KBM-7 (cell line): ENCODE data around the gene CDIPT.
"Not testable (repeated sequence)": the region's sequence is repeated elsewhere in the genome, so short reads cannot be mapped to it uniquely, and the experiment has no call there.

ENCODE experiments used
- DNase-seq: peaks from one replicate; pipeline ENCODE4 v3.0.0-alpha.2; 2015
- in situ Hi-C: fragments of 300-500 bp; cut with MboI; formaldehyde crosslinking; loops from 2 replicates; pipeline ENCODE4 v1.14.3; 2020; ENCODE audit warnings: low sequenced_read_pairs, low pct_unique_long_range_greater_than_20kb, mixed read lengths

The CDIPT gene

DNA sequence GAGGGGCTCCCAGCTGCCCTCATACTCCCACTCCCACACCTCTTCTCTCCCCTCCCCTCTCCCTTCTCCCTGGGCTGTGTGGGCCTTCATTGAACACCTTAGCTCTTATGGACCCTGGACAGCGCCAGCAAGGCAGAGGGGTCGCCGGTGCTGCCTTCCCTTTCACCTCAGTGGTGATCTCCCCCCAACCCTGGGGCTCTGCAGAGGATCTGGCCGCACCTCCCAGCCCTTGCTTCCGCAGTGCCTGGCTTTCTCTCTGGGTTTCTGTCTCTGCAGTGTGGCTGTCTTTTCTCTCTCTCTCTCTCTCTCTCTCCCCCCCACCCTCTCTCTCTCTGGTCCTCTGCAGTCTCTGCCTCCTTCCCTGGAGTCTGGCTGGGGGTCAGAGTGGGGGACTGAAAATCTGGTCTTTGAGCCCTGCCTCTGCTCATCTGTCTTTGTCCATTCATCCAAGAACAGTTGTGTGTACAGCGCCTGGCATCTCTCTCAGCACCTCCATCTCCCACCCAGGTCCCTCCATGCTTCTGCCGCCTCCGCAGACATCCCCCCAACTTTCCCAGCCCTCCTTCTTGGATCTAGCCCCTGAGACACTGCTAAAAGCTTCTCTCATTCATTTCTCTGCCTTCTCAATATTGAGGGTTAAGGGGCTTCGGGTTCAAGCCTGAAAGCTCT, 35.2 kb upstream of the CDIPT start:
- no peak for DNase-seq
- in situ Hi-C loops = loop anchor here (10.0 kb wide), 1 partner anchor 63 kb away; no protein-coding TSS in a partner anchor

DNA sequence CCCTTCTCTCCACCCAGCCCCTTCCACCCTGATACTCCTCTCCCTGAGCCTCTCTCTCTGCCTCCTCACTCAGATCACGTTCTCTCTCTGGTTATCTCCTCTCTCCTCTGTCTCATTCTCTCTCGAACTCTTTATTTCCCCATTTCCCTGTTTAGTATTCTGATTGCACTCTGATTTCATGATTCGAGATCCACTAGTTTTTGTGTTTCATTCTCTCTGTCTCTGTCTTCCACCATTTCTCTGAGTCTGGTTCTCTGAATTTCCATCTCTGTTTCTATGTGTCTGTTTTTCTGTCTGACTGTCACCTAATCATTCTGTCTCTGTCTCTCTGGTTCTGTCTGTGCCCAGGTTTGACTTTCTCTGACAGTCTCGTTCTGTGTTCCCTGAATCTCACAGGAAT, 34.3 kb upstream of the CDIPT start:
- in situ Hi-C loops = loop anchor here (10.0 kb wide), 1 partner anchor 63 kb away; no protein-coding TSS in a partner anchor
- no peak for DNase-seq

DNA sequence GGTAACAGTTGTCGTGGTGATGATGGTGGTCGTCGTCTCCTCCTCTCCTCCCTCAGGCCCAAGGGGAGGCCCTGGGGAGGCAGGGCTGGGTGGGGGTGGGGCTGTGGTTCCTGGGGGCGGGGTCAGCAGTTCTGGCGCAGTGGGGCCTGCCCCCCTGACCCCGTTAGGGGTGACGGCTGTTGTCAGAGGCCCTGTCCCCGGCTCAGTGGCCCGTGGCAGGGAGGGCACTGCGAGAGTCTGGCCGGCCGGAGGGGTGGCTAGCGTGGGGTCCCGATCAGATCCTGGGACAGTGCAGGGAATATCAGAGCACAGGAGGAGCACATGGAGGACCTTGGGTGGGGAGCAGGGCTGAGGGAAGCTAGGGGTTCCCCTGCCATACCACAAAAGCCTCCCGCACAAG, 33.8 kb upstream of the CDIPT start:
- DNase-seq = no peak
- in situ Hi-C loops = loop anchor here (10.0 kb wide), 1 partner anchor 62 kb away; no protein-coding TSS in a partner anchor

DNA sequence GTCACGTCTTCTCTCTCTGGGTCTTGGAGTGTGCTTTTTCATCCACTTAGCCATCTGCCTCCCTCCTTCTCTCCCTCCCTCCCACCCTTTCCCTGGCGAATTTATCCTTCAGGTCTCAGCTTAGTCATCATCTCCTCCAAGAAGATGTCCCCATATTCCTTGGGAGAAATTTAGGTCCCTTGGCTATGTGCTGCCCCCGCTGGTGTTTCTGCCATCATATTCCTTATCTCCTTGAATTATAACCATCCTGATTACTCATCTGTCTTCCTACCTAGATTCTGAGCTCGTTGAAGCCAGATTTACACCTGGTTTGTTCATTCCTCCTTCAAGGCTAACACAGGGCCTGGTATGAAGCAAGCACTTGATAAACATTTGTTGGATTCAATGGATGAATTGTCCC, 31.3 kb upstream of the CDIPT start:
- DNase-seq = no peak
- in situ Hi-C loops = loop anchor here (10.0 kb wide), 1 partner anchor 60 kb away; no protein-coding TSS in a partner anchor

DNA sequence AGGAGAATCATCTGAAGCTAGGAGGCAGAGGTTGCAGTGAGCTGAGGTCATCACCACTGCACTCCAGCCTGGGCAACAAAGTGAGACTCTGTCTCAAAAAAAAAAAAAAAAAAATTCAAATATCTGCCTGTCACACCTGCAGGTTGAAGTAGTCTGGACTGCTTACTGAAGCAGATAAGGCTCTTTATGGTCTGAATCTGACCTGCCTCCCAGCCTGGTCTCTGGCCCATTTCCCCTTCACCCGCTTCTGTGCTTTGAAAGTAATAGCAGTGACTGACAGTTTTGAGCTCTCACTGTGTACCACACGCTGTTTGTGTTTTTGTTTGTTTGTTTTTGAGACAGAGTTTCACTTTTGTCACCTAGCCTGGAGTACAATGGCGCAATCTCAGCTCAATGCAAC, 30.5 kb upstream of the CDIPT start:
- DNase-seq = no peak
- in situ Hi-C loops = loop anchor here (10.0 kb wide), 1 partner anchor 59 kb away; no protein-coding TSS in a partner anchor

DNA sequence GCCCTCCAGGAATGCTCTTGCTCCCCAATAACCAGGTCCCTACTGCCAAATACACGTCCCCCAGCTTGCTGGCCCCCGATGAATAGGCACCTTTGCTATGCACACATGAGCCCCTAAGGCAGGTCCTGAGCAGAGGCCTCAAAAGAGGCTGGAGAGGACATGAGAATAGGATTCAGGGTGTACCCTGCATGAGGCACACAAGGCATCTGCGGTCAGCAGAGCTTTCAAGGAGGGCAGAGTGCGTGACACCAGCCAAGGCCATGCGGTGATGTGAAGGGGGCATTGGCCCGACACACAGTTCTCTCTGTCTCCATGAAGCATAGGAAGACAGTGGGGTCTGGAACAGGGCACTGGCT, 29.4 kb upstream of the CDIPT start:
- DNase-seq = no peak
- in situ Hi-C loops = loop anchor here (10.0 kb wide), 1 partner anchor 58 kb away; no protein-coding TSS in a partner anchor

DNA sequence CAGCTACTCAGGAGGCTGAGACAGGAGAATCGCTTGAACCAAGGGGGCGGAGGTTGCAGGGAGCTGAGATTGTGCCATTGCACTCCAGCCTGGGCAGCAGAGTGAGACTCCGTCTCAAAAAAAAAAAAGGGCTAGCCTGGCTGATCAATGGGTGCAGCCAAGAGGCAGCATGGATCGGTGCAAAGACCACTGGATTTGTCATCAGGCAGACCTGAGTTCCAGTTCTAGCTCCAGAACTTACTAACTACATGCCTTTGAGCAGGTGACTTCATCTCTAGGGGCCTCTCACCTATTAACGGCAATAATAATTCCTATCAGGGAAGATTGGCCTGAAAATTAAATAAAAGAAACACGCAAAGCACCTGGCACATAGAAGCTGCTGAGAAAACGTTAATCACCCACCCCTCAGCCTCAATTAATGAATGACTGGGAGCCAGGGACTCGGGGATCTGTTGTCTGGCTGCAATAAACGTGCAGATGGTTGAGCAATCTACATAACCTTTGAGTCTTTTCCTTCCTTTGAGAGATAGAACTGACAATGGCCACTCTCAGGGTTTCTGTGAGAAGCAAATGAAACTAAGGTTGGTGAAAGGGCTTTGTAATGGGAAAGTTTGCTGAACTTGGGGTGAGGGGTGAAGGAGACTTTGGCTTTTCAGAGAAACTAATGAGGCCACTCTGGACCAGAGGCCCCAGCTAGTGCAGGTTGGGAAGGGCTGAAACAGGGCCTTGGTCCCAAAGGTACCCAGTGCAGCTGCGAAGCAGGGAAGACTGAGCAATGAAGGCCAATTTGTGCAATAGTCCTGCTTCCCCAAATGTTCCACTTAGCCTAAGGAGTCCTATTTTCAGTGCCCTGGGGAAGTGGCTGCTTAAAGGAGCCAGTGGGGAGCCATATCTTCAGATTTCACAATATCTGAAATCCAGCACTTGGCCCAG, 28.8 kb upstream of the CDIPT start:
- in situ Hi-C loops = loop anchor here (10.0 kb wide), 1 partner anchor 57 kb away; no protein-coding TSS in a partner anchor

DNA sequence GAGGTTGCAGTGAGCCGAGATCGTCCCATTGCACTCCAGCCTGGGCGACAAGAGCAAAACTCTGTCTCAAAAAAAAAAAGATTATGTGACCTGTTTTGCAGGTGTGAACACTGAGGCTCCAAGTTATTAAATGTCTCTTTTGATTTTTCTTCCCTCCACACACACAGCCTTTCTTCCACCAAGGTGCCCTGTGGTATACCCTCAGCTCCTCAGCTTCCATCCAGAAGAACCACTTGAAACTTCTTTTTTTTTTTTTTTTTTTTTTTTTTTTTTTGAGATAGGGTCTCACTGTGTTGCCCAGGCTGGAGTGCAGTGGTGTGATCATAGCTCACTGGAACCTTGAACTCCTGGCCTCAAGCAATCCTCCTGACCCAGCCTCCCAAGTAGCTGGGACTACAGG, 26.3 kb upstream of the CDIPT start:
- DNase-seq, in situ Hi-C loops: not testable (repeated sequence)

More for the DNA sequence above, 28.8 kb upstream of the CDIPT start:
- no peak for DNase-seq

DNA sequence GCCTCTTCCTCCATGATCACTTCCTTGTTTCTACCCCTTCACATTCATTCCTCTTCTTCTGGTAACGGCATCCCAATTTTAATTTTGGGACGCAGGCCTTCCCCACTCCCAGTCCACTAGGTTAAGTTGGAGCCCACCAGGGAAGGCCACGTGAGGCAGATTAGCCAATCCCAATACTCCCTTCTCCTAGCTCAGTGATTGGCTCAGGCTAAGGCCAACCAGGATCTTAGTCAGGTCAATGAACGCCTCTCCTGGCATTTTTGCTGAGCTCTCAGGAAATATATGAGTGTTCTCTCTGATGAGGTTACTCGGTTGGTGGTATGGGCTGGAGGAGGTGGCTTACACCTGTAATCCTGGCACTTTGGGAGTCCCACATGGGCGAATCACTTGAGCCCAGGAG, 21.0 kb upstream of the CDIPT start:
- no peak for DNase-seq
- in situ Hi-C loops = no loop called here

DNA sequence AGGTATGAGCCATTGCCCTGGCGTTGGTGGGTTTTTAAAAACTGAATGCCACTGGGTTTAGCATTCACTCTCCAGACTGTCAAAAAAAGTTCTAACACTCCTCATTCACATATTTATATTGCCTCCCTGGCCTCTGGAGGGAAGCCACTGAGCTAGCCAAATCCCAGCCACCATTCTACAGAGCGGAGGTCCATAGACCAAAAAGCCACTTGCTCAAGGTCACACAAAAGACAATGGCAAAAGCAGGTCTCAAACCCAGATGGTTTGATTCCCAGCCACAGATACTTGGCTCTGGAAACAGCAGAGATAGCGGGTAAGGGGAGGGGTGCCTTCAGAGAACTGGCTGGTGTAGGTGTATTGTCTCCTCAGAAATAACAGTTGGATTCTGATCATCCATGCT, 18.0 kb upstream of the CDIPT start:
- DNase-seq = no peak
- in situ Hi-C loops = no loop called here

DNA sequence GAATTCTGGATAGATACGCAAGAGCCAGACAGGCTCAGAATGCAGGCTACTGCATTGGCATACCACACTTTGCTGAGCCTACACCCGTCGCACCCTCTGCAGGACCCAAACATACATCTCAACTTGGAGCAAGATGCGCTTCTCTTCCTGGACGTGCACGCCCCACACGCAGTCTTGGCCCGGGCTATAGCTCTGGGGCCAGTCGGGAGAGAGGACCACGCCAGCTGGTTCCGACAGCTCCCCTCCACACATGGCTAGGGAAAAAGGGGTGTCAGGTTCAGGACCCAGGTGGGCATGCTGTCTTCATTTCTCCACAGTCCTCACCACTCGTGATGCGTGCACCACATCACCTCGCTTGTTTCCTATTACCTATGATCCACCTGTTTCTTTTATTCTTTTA, 15.1 kb upstream of the CDIPT start:
- in situ Hi-C loops = no loop called here
- no peak for DNase-seq

DNA sequence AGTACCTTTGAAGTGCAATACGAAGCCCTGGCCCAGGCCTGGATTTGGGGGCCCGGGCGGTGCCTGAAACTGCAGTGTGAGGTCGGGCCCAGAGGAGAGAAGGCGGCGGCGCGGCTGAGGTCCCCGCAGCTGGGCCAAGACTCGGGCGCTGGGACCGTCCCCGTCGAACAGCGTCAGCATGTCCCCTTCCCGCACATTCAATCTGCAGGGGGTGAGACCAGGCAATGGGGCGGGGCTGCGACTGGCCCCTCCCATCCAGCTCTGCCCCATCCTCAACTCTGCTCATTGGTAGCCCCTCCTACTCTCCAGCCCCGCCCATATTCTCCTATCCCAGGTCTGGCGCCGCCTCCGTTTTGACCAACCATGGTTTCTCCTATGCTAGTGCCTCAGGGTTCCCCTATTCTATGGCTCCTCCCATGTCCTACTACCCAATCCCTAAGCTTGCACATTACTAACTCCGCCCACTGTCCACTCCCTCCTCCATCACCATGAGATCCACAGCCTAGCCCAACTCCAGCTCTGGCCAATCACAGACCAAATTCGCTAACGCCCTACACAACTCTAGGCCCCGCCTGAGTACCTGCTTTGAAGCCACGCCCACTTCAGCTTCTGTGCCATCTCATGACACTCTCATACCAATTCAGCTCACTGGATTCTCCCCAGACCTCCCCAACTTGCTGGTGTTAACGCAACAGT, 14.4 kb upstream of the CDIPT start:
- in situ Hi-C loops = no loop called here
- DNase-seq = peak; percentile 46

DNA sequence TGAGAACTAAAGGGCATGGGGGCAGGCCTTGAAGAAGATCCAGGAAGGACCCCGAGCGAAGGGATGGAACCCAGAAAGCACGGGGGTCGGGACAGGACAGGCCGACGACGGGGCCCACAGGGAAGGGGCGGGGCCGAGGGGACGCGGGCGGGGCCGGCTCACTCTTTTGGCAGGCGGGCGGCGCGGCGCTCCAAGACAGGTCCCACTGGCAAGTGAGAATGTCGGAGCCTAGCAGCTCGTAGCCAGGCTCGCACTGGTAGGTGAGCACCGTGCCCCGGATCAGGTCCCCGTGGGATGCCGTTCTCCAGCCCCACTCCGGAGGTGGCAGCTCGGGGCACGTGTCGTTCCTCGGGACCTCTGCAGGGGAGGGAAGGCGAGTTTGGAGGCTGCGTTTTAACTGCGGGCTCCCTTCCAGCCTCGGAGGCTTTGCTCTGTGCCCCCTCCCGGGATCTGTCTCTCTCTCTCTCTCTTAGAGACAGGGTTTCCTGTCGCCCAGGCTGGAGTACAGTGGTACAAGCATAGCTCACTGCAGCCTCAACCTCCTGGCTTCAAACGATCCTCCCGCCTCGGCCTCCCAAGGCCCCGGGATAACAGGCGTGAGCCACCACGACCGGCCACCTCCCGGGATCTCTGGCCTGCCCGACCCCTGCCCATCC, 13.7 kb upstream of the CDIPT start:
- in situ Hi-C loops = no loop called here
- no peak for DNase-seq

DNA sequence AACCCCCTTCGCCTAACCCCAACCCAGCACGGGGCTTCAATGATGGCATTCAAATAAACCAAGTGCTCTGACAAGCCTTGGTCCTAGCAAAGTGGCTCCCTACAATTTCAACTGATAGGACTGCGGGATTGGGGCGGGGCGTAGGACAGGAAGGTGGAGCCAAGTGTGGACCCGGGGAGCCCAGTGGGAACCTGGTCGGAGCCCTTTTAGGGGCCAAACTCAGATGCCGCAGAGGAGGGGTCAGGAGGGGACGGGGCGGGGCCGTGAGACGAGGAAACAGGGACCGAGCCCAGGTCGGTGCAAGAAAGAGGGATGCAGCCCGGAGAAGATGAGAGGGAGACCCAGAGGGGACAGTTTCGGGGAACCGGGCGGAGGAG, 13.2 kb upstream of the CDIPT start:
- in situ Hi-C loops = no loop called here
- DNase-seq = no peak

DNA sequence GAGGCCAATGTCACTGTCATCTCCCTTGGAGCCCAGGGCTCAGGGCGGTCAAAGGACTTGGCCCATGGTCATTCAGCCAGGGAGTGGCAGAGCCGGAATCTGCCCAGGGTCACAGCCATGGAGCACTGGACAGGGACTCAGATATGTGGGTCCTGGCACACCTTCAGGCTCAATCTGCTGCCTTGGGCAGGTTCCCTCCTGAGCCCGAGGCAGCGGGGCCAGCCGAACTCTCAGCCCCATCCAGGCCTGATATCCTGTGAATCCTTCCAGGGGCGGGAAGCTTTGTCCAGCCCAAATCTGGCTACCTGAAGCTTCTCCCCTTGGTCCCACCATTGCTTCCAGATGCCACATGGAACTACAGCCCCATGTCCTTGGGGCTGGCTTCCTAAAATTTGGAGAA, 12.2 kb upstream of the CDIPT start:
- no peak for DNase-seq
- in situ Hi-C loops = no loop called here

DNA sequence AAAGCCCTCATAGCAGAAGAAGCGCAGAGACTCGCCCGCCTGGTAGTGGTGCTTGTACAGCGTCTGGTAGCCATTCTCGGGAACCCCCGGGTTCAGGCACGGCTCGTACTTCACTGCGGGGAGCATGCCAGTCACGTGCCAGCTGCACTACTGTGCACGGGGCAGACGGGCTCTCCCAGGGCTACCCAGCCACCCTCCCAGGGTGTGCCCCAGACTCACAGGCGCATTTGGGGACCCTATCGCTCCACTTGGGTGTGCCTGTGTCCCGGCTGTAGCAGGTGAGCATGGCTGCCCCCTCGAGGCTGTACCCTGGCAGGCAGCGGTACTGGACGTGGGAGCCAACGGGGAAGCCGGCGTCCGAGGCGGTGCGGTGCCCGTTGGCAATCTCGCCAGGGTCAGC, 10.3 kb upstream of the CDIPT start:
- no peak for DNase-seq
- in situ Hi-C loops = no loop called here

DNA sequence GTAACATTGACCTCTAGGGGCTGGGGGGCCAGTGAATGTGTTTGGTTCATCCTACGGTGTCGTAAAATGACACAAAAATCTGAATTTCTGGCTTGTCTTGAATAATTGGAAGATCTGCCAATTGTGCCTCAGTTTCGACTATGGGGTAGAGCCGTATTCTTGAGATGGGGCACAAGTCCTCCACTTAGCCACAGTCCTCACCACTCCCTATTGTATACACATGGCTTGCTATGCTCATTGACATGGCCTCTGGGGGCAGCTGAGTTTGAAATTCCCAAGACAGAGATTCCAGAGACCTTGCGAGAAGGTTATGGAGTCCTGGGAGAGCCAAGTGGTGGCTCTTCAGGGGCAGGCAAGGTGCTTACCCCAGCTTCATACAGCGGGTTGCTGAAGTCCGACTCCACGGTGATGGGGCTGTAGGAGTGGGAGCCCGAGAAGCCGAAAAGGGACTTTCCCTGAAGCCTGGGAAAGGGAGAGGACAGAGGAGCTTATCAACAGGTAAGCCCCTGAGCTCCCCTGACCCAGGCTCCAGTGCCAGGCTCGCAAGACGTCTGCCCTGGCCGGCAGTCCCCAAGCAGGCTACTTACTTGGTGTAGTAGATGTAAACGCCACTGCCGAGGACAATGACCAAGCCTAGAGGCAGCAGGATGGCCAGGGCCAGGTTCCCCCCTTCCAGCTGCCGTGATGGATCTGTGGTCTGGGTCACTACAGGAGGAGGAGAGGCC, 9.0 kb upstream of the CDIPT start:
- no peak for DNase-seq
- in situ Hi-C loops = no loop called here

DNA sequence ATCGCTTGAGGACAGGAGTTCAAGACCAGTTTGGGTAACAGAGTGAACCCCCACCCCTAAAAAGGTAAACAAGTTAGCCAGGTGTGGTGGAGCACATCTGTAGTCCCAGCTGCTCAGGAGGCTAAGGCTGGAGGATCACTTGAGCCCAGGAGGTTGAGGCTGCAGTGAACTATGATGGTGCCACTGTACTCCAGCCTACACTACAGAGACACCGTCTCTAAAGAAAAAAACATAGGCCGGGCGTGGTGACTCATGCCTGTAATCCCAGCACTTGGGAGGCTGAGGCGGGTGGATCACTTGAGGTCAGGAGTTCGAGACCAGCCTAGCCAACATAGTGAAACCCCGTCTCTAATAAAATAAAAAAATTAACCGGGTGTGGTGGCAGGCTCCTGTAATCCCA, 6.0 kb upstream of the CDIPT start:
- DNase-seq, in situ Hi-C loops: not testable (repeated sequence)
